SJSA1 (cell line): ENCODE measurements around the gene UBE2I. TPM values are rescaled to one million over a fixed set of nuclear protein-coding genes. Genes with fewer than 3 reads are reported as not detected.
"Not testable (repeated sequence)": the region's sequence is repeated elsewhere in the genome, so short reads cannot be mapped to it uniquely, and the experiment has no call there.

Experiments used
- DNase-seq, 2 experiments: peaks; one replicate each; pipeline ENCODE4 v3.0.0-alpha.2; 2015 to 2020; ENCODE audit warnings: low spot score in 2 of 2, low read depth in 1 of 2
- H3K27ac ChIP-seq: fragments of 250-450 bp; sonication (Bioruptor Pico); 2 replicates; pipeline ENCODE4 v1.5.1; 2020; ENCODE audit warnings: mild to moderate bottlenecking, moderate library complexity
- H3K27me3 ChIP-seq: fragments of 250-450 bp; sonication (Bioruptor Pico); replicated peaks from 2 replicates; pipeline ENCODE4 v1.5.1; 2020; ENCODE audit warnings: mild to moderate bottlenecking, moderate library complexity
- H3K36me3 ChIP-seq: fragments of 250-450 bp; sonication (Bioruptor Pico); 2 replicates; pipeline ENCODE4 v1.5.1; 2020; ENCODE audit warnings: mild to moderate bottlenecking
- H3K4me1 ChIP-seq: fragments of 250-450 bp; sonication (Bioruptor Pico); replicated peaks from 2 replicates; pipeline ENCODE4 v1.6.1; 2021; ENCODE audit warnings: mild to moderate bottlenecking
- H3K4me3 ChIP-seq: fragments of 250-450 bp; sonication (Bioruptor Pico); 2 replicates; pipeline ENCODE4 v1.5.1; 2020; ENCODE audit warnings: mild to moderate bottlenecking
- H3K9me3 ChIP-seq: fragments of 250-450 bp; sonication (Bioruptor Pico); replicated peaks from 2 replicates; pipeline ENCODE4 v1.5.1; 2020; ENCODE audit warnings: mild to moderate bottlenecking
- total RNA-seq: library from RNA; depleted of rRNA; stranded (reverse); fragments of >200 nt; shearing (Covaris generic); gene quantifications from 2 replicates; pipeline ENCODE4 v1.2.3, GENCODE V29; 2014; rRNA removed

The UBE2I gene
- 45.2 and 77.4 TPM in 2 replicates for total RNA-seq

DNA sequence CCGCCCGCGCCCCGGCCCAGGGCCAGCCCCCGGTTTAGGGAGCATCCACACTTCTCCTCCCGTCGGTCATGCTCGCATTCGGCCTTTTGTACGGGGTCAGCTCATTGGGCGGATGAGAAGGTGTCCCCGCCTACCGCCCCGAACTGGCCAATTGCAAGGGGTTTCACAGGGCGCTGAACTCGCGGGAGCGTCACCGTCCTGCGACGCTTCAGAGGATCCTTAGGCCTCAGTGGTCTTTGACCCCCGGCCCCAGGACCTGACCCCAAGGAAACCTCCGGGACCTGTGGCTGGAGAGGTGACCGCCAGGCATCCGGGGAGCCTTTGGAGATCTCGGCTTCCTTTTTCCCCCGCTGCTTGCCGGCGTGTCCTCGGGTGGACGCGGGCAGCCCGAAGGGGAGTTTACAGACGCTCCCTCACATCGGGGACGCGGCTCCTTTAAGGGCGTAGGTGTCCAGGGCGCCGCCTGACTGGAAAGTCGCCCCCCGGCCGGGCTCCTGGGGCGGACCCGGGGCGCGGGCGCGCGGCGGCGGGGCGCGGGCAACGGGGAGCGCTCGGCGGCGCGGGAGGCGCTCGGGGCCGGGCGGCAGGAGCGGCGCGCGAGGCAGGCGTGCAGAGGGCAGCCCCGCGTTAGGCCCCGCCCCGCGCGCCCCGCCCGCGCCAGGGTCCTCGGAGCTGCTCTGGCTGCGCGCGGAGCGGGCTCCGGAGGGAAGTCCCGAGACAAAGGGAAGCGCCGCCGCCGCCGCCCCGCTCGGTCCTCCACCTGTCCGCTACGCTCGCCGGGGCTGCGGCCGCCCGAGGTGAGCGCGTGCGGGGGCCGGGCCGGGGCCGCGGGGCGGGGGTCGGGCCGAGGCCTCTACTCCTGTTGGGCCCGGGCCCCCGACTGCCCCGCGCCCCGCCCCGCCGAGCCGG lies at the start of gene UBE2I:
TSS of gene UBE2I (plus strand) at position 660 of the 909 bp plus-strand sequence. CDS start 4,395 bp downstream, outside the sequence.
- Histone ChIP-seq H3K4me1 (peaks cover 19% of the 10 kb centered on the region), H3K9me3 (no peaks in the 10 kb centered on the region), H3K27ac (peak within 1 kb of the TSS; percentile 100)

DNA sequence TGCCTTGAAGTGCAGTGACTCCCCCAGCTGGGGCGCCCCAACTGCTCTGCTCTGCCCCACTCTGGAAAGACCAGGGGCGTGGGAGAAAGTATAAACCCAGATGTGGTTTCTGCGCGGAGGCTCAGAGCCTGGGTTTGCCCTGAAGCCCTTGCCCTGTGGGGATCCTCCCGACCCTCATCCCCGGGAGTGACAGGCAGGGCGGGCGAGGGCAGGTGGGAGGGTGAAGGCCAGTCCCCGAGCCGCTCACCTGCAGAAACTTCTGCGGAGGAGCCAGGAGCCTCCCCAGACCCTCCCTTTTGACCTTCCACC lies 49.7 kb upstream of the UBE2I start:
- Histone ChIP-seq H3K4me1 (no peaks in the 10 kb centered on the region), H3K4me3 (no peak overlapping the region), H3K36me3 (no peaks in the 10 kb centered on the region), H3K27ac (no peak overlapping the region), H3K9me3 (no peaks in the 10 kb centered on the region), H3K27me3 (peaks cover 42% of the 10 kb centered on the region)
- DNase-seq: no peak

More for the DNA sequence above, at the start of gene UBE2I:
- peaks cover 42% of the 10 kb centered on the region for H3K36me3 ChIP-seq
- peak; percentile 97 to 100 for DNase-seq
- peak within 1 kb of the TSS; percentile 83 for H3K4me3 ChIP-seq
- H3K27me3 ChIP-seq: no peaks in the 10 kb centered on the region

DNA sequence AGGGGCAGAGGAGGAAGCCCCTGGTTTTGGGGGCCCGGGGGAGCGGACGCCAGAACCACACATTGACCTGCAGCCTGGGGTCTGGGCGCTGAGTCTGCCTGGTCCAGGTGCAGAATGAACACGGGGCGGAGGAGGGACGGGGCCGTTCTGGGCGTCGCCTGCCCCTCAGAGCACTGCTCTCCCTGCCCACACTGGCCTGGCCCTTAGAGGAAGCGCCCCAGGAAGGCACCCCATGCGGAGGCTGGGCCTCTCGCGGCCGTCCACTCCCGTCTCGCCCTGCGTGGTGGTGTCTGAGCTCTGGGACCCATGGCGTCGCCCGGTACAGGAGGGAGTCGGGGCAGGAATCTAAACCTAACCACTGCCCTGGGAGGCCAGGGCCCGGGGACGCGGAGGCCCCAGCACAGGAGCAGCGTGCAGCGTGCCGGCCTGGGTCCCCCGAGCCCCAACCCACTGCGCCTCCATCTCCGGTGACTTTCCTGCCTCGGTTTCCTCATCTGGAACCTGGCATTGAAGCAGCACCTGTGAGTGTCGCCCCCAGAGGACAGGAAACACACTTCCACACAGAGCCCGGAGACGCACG lies 49.2 kb upstream of the UBE2I start:
- Histone ChIP-seq H3K4me1 (no peaks in the 10 kb centered on the region), H3K27ac (no peak overlapping the region), H3K4me3 (no peak overlapping the region), H3K36me3 (no peaks in the 10 kb centered on the region), H3K27me3 (peaks cover 42% of the 10 kb centered on the region), H3K9me3 (no peaks in the 10 kb centered on the region)
- no peak for DNase-seq

DNA sequence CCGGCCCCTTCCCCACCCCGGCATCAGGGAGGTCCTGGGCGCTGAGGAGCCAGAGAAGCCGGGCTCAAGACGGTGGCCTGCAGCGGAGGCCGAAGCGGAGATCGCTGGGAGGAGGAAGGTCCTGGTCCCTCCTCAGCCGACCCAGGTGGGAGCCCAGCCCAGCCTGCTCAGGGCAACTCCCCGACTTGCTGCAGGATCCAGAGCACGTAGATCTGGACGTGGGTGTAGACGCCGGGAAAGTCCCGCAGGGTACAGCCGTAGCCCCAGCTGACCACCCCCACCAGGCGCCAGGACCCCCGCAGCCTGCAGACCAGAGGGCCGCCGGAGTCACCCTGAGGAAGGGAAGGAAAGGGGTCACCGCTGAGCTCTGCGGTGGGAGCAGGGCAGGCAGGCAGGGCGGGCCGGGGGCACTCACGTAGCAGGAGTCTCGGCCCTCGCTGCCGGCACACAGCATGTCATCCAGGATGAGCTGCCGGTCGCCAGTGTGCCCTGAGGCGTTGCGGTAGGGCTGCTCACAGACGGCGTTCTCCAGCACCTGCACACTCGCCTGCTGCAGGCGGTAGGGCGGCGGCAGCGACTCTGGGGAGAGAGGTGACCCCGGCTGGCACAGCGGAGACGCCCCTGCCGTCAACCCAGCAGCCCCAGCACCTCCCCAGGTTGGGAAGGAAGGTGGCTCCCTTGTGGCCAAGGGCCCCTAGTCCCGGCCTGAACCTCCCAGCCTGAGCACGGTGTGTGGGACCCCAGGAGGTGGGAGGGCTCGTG lies 48.1 kb upstream of the UBE2I start:
- no peak for DNase-seq
- Histone ChIP-seq H3K27me3 (peaks cover 42% of the 10 kb centered on the region), H3K27ac (no peak overlapping the region), H3K9me3 (no peaks in the 10 kb centered on the region), H3K4me3 (no peak overlapping the region), H3K36me3 (no peaks in the 10 kb centered on the region), H3K4me1 (no peaks in the 10 kb centered on the region)

DNA sequence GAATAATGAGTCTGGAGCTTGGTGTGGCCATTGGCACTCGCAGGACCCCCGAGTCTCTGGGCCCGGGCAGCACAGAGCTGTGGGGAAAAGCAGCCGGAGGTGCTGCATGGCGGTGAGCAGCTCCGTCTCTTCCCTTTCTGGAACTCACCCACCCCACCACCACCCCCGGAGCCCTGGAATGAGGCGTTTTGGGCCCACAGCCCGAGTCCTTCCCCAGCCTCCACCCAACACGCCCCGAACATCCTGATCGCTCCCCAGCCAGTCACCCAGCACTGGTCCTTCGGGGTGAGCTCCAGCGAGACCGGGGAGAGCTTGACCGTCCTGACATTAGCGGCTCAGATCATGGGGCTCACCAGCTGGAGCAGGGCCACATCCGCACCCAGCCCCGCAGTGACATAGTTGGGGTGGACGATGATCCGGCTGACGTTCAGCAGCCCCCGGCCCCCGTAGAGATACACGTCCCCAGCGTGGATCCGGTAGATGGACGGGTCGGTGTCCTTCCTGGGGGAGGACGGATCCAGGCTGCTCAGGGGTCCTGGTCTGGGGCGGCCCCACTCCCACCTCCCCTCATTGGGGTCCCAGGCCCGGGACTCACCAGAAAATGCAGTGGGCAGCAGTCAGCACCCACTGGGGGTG lies 47.1 kb upstream of the UBE2I start:
- no peak for DNase-seq
- H3K4me3 ChIP-seq: no peak overlapping the region
- H3K4me1 ChIP-seq: no peaks in the 10 kb centered on the region
- no peaks in the 10 kb centered on the region for H3K36me3 ChIP-seq
- no peaks in the 10 kb centered on the region for H3K9me3 ChIP-seq
- H3K27me3 ChIP-seq: peaks cover 39% of the 10 kb centered on the region
- no peak overlapping the region for H3K27ac ChIP-seq

DNA sequence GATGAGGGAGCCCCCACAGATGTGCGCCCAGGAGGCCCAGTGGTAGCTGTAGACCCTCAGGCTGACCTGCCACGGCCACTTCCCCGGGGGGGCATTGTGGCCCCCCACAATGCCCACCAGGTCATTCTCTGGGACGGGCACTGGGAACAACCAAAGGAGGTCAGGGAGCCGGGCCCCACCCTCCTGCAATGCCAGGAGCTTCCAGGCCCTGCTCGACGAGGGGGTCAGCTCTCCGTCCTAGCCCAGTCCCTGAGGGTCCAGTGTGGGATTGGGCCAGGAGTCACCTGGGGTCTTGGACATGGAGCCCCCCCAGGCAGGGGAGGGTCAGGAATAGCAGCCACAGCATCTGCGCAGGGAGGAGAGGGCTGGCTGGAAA lies 46.6 kb upstream of the UBE2I start:
- no peaks in the 10 kb centered on the region for H3K9me3 ChIP-seq
- H3K27me3 ChIP-seq: peaks cover 42% of the 10 kb centered on the region

DNA sequence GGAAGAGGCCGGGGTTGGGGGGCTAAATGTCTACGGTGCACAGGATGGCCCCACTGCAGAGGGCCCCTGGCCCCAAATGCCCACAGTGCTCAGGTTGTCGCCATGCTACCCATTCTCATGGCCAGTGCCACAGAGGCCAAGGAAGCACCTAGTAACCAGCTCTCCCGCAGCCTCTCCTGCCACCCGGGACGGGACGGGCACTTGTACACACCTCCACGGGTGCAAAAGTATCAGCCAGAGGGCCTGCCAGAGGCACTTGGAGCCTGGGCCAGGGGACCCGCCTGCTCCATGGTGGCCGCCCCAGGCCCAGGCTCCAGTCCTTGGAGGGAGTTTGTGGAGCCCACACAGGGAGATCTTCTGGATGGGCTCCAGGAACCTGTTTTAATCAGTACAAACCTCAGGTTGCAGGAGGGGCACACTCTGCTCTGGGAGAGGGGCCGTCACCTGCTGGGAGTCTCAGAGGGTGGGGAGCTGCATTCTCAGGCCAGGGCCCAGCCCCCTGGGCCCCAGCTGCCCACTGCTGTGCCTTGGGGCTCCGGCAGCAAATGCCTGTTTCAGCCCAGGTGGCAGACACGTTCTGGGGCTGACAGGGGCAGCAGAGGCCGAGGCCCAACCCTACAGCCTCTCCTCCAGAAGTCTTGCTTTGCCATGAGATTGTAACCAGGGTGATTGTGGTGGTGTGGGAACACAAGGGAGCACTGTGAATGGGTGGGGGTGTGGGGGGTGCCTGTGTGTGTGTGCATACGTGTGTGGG lies 45.7 kb upstream of the UBE2I start:
- no peak for DNase-seq
- no peak overlapping the region for H3K4me3 ChIP-seq
- peaks cover 51% of the 10 kb centered on the region for H3K27me3 ChIP-seq
- H3K36me3 ChIP-seq: no peaks in the 10 kb centered on the region
- H3K9me3 ChIP-seq: no peaks in the 10 kb centered on the region
- no peak overlapping the region for H3K27ac ChIP-seq
- no peaks in the 10 kb centered on the region for H3K4me1 ChIP-seq

More for the DNA sequence above, 46.6 kb upstream of the UBE2I start:
- no peak for DNase-seq
- no peaks in the 10 kb centered on the region for H3K4me1 ChIP-seq
- H3K36me3 ChIP-seq: no peaks in the 10 kb centered on the region
- H3K4me3 ChIP-seq: no peak overlapping the region
- H3K27ac ChIP-seq: no peak overlapping the region

DNA sequence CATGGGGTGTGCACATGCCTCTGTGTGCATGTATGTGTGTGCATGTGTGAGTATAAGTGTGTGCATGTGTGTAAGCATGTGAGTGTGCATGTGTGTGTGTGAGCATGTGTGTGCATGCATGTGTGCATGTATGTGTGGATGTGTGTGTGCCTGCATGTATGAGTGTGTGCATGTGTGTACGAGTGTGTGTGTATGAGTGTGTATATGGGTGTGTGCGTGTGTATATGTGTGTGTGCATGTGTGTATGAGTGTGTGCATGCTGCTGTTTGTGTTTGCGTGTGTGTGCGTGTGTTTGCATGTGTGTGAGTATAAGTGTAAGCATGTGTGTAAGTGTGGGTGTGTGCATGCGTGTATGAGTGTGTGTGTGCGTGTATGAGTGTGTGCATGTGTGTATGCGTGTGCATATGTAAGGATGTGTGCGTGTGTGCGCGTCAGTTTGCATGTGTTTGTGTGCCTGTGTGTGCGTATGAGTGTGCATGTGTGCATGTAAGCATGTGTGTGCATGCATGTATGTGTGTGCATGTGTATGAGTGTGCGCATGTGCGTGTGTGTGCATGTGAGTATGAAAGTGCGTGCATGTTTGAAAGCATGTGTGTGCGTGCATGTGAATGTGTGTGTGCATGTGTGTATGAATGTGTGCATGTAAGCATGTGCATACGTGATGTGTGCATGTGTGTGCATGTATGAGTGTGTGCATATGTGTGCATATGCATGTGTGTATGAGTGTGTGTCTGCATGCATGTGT lies 44.9 kb upstream of the UBE2I start:
- H3K27ac ChIP-seq: no peak overlapping the region
- no peaks in the 10 kb centered on the region for H3K4me1 ChIP-seq
- H3K9me3 ChIP-seq: no peaks in the 10 kb centered on the region
- H3K36me3 ChIP-seq: no peaks in the 10 kb centered on the region
- no peak overlapping the region for H3K4me3 ChIP-seq
- H3K27me3 ChIP-seq: peaks cover 48% of the 10 kb centered on the region
- no peak for DNase-seq

DNA sequence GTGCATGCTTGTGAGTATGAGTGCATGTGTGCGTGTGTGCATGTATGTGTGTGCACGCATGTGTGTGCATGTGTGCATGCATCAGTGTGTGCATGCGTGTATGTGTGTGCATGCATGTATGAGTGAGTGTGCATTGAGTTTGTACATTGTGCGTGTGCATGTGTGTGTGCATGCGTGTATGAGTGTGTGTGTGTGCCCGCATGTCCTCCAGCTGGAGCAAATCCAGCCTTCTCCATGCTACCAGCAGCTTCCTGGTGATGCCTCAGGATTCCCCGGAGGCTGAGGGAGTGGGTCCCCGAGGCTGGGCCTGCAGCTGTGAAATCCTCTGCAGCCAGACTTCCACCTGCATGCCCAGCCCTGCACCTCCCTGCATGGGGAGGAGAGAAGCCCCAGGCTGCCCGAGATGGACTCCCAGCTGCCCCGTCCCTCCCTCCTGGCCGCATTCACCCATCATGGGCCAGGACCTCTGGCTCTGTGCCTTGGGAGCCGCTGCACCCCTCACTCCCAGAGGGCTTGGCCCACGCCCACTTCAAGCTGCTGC lies 44.3 kb upstream of the UBE2I start:
- Histone ChIP-seq H3K27me3 (peaks cover 47% of the 10 kb centered on the region), H3K4me1 (no peaks in the 10 kb centered on the region), H3K27ac (no peak overlapping the region), H3K9me3 (no peaks in the 10 kb centered on the region), H3K36me3 (no peaks in the 10 kb centered on the region), H3K4me3 (no peak overlapping the region)
- DNase-seq: no peak

DNA sequence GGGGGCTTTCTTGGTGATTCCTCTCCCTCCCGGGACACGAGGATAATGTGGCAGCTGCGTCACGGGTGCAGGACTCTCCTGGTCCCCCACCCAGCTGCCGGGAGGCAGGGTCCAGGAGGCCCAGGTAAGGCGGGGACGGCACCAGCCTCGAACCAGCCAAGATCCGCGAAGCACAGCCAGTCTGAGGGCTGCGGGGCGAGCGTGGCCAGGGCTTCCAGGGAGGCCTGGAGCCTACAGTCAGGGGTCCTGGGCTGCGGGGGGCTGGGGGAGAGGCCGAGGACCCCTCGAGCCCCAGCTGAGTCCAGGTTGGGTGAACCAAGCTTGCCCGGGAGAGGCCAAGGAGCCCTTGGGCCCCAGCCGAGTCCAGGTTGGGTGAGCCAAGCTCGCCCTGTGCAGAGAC lies 43.6 kb upstream of the UBE2I start:
- no peaks in the 10 kb centered on the region for H3K4me1 ChIP-seq
- DNase-seq: no peak
- H3K27me3 ChIP-seq: peaks cover 49% of the 10 kb centered on the region
- no peaks in the 10 kb centered on the region for H3K9me3 ChIP-seq
- no peak overlapping the region for H3K4me3 ChIP-seq
- H3K27ac ChIP-seq: no peak overlapping the region
- no peaks in the 10 kb centered on the region for H3K36me3 ChIP-seq

DNA sequence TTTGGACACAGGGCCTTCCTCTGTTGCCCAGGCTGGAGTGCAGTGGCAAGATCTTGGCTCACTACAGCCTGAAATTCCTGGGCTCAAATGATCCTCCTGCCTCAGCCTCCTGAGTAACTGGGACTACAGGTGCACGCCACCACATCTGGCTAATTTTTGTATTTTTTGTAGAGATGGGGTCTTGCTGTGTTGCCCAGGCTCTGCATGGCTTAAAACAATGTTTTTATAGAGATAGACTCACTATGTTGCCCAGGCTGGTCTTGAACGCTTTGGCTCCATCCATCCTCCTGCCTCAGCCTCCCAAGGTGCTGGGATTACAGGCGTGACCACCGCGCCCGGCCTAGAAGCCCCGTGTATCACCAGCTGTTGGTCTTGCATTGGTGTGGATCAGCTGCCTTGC lies 40.0 kb upstream of the UBE2I start:
- not testable (repeated sequence) for H3K4me1 ChIP-seq, H3K4me3 ChIP-seq, H3K36me3 ChIP-seq, H3K9me3 ChIP-seq, DNase-seq, H3K27ac ChIP-seq
- peaks cover 31% of the 10 kb centered on the region for H3K27me3 ChIP-seq

DNA sequence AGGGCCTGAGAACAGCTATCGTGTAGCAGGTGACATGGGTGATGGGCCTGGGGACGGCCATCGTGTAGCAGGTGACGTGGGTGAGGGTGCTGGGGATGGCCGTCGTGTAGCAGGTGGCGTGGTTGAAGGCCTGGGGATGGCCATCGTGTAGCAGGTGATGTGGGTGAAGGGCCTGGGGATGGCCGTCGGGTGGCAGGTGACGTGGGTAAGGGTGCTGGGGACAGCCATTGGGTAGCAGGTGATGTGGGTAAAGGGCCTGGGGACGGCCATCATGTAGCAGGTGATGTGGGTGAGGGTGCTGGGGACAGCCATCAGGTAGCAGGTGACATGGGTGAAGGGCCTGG lies 38.1 kb upstream of the UBE2I start:
- Histone ChIP-seq H3K27ac (no peak overlapping the region), H3K27me3 (peaks cover 38% of the 10 kb centered on the region)
- DNase-seq: no peak

More for the DNA sequence above, 38.1 kb upstream of the UBE2I start:
- no peaks in the 10 kb centered on the region for H3K9me3 ChIP-seq
- H3K4me3 ChIP-seq: no peak overlapping the region
- no peaks in the 10 kb centered on the region for H3K4me1 ChIP-seq
- no peaks in the 10 kb centered on the region for H3K36me3 ChIP-seq
